GM13976 (cell line): ENCODE measurements around the gene CCDC138.

Experiments
- DNase-seq: peaks from one replicate; pipeline ENCODE4 v3.0.0; 2012; ENCODE audit warnings: low spot score
- in situ Hi-C: fragments of 300-500 bp; cut with MboI; formaldehyde crosslinking; loops from one replicate; pipeline ENCODE4 v1.12.0; 2022; ENCODE audit warnings: low sequenced_read_pairs, mixed read lengths, inconsistent platforms; ENCODE audit not compliant: unreplicated experiment
- TF ChIP-seq, protein P1 (sequence below): IDR thresholded peaks from 2 replicates; pipeline ENCODE4 v1.5.1; 2012; ENCODE audit warnings: borderline replicate concordance, mild to moderate bottlenecking; ENCODE audit not compliant: insufficient read depth; ENCODE audit errors: extremely low read depth, missing control alignments, control extremely low read depth

The CCDC138 gene

DNA sequence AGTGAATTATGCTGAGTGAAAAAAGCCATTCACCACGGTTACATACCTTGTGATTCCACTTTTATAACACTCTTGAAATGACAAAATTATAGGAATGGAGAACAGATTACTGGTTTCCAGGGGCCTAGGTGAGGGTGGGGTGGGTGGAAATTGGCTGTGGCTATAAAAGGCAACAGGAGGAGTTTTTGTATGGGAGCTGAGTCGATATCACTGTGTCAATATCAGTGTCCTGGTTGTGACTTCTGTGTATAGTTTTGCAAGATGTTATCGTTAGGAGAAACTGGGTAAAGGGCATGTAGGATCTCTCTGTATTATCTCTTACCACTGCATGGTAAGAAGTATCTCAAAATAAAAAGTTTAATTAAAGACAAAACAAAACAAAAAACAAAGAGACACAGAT is 118.1 kb downstream of the CCDC138 start:
- in situ Hi-C loops, result no loop called here
- TF ChIP-seq, protein P1, sequence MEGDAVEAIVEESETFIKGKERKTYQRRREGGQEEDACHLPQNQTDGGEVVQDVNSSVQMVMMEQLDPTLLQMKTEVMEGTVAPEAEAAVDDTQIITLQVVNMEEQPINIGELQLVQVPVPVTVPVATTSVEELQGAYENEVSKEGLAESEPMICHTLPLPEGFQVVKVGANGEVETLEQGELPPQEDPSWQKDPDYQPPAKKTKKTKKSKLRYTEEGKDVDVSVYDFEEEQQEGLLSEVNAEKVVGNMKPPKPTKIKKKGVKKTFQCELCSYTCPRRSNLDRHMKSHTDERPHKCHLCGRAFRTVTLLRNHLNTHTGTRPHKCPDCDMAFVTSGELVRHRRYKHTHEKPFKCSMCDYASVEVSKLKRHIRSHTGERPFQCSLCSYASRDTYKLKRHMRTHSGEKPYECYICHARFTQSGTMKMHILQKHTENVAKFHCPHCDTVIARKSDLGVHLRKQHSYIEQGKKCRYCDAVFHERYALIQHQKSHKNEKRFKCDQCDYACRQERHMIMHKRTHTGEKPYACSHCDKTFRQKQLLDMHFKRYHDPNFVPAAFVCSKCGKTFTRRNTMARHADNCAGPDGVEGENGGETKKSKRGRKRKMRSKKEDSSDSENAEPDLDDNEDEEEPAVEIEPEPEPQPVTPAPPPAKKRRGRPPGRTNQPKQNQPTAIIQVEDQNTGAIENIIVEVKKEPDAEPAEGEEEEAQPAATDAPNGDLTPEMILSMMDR, result no peak
- DNase-seq, result no peak

DNA sequence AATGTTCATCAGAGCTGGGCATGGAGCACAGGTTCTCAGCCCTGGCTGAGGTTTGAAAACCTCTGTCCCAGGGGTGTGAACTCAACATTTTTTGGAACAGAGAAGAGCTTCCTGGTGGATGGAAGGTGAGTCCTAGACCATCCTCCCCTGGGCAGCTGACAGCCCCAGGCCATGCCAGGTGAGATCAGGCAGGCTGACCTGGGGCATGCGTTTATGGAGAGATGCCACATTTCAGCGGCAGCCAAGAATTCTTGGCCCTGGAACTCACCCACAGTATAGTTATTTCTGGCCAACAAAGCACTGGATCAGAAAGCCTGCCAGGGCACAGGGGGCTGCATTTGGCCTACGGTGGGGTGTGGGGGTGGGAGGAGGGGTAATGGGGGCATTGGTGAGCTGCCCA is 118.6 kb downstream of the CCDC138 start:
- DNase-seq, result no peak
- in situ Hi-C loops, result no loop called here
- TF ChIP-seq, protein P1, result no peak

DNA sequence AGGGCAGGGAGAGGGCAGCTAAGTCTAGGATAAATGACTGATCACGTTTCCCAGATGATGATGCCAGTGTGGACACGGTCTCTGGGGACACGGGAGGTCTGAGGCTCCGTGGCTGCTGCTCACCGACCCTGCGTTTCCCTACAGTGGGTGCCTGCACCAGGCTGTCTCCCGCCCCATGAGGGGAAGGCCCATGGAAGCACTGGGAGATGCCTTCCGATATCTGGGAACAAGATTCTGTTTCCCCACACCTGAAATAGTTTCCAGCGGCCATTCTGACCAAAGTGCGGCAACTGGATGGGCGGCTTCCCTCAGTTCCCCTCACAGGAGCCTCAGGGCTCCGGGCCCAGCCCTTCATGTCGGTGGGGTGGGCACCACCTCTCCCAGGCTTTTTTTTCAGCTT is 119.3 kb downstream of the CCDC138 start:
- in situ Hi-C loops, result no loop called here
- TF ChIP-seq, protein P1, result no peak
- DNase-seq, result peak; percentile 13

DNA sequence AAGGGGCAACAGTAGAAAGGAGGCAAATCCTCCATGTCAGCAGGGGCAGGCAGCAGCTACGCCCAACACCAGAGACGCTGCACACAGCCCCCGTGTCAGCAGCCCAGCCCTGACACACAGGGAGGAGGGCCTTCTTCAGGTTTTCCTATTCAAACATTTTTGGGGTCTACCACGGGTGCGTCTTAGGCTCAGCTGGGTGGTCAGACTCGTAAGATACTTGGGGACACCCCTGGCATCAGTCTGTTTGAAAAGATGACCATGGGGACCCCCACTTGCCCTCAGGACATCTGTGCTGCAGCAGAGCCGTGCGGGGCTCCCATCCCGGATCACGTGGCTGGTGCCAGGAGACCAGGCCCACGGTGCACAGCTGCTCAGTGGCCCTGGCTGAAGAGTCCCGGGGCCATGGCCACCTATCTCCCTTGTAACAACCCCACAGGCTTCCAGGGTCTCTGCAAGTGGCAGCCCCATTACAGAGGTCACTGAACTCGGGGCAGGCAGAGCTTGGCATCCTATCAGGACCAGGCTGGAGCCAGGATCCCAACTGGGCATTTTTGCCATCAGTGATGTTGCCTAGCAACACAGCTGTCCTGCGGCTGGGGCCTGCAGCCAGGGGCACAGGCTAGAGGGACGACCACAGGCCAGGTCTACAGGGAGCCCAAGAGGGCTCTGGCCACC is 120.0 kb downstream of the CCDC138 start:
- in situ Hi-C loops, result no loop called here
- TF ChIP-seq, protein P1, result no peak
- DNase-seq, result peak; percentile 13

DNA sequence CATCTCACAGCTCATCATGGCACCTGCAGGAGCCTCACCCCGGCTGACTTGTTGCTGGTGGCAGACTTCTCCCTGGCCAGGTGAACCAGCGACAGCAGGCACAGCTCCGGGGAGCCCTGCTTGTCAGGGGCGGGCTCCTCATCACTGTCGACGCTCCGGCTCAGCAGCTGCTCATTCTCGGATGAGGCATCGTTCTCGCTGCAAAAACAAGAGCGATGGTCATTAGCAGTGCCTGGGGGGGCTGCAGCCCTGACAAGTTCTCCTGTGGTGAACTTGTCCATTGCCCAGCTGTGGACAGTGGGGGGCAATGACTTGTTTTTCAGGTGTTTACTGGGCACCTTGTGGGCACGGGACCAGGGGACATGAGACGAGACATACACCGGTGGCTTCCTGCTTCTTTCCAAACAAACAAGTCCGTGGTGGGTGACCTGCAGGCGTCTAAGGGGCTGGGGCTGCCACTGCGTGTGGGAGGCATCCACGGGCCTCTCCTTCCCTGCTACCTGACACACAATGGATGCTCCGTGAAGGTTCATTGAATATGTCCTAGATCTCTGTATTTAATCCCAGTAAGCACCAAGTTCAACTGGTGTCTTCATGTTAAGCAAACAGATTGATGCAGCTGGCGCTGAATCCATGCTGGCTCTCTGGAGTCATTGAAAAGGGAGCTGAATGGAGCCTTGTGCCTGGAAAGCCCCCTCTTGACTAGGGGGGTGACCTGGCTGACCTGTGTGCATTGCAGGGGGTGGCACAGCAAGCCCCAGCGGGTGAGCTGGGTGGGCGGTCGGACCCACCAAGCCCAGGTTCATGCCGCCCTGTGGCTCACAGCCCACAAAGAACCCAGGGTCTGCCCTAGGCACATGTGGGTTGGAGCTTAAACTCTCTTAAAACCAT is 121.5 kb downstream of the CCDC138 start:
- DNase-seq, result peak; percentile 22
- TF ChIP-seq, protein P1, result no peak
- in situ Hi-C loops, result no loop called here

DNA sequence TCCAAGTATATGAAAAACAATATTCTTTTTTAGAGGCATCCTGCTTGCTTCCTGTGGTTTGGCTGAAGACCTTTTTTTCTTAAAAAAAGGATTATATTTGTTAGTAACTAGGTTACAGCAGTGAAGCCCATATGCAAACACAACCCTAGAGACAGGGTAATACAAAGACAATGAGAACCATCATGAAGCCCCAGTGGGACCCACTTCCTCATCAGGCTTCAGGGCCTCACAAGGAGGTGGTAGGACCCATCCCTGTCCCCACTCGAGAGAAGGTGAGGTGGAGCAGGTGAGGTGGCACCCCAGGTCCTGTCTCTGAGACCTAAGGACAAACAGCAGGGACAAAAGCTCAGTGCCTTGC is 122.1 kb downstream of the CCDC138 start:
- TF ChIP-seq, protein P1, result no peak

More for the DNA sequence above, 122.1 kb downstream of the CCDC138 start:
- in situ Hi-C loops, result no loop called here
- DNase-seq, result peak; percentile 16
